MV-4-11 (cell line): ENCODE data around the gene DENND1A.

Source experiments
- DNase-seq: peaks from one replicate; lab custom pipeline; 2025; lab: John Stamatoyannopoulos, UW

Gene DENND1A

GRCh38 chr9:123863164-123863855, 66.6 kb downstream of the DENND1A start:
- peak; percentile 21 for DNase-seq

GRCh38 chr9:123861756-123862120, 68.2 kb downstream of the DENND1A start:
- no peak for DNase-seq

DNA sequence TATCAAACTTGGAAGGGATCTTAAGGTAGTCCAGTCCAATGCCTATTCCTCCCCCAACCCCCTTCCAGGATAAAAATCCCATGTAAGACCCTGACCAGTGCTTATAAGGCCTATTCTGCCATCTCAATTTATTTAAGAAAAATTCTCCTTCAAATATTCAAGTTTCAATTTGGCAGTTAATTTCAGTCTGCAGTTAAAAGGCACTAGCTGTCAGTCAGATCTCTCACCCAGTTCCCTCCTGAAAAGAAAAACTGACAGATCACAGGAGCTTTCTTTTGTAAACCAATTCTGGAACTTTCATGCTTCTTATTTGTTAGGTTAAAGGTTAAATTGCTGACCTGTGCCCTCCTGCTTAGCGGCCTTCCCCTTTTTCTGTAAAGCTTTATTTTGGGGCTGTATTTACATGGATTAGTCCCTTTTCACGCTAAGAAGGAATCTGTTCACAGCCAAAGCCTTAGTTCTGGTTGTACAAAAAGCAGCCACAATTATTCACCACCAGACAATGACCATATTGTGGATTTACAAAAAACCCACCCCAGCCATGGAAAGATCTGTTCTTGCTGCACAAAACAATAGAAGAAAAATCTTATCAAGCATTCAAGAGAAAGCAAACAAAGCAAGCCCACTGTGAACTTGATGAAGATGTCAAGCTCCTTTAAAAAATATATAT, 68.7 kb downstream of the DENND1A start:
- peak; percentile 34 for DNase-seq

GRCh38 chr9:123860603-123861002, 69.3 kb downstream of the DENND1A start:
- no peak for DNase-seq

DNA sequence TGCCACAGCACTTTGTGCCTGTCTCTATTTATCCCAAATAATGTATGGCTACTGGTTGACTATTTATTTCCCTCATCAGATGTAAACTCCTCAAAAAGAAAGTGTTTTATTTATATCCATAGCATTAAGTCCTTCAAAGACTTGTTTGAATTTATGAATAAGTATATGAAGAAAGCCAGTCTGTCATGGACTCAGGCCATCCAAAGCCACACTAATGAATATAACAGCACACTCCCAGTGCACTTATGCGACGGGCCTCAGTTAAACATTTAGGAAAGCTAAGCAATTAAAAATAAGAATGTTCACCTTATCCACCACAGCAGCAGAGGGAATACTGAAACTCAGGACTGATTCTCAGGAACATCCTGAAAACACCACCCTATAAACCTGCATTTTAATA, 77.5 kb downstream of the DENND1A start:
- no peak for DNase-seq

DNA sequence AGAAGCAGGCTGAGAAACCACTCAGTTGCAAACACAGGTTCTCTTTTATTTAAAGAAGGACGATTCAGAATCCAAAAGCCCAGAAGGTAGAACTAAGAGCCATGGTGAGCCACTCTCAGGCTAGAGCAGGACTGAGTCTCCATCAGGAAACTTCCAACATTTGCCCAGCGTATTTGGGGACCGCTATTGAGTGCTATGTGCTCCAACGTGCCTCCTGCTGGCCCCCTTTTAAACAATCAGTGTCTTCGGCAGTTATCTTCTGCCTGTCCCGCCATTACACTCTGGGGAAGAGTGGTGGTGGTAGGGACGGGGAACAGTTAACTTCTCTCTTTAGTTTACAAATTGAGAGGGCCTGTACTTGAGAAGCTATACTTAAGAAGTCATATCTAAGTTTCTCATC, 78.1 kb downstream of the DENND1A start:
- DNase-seq: no peak

DNA sequence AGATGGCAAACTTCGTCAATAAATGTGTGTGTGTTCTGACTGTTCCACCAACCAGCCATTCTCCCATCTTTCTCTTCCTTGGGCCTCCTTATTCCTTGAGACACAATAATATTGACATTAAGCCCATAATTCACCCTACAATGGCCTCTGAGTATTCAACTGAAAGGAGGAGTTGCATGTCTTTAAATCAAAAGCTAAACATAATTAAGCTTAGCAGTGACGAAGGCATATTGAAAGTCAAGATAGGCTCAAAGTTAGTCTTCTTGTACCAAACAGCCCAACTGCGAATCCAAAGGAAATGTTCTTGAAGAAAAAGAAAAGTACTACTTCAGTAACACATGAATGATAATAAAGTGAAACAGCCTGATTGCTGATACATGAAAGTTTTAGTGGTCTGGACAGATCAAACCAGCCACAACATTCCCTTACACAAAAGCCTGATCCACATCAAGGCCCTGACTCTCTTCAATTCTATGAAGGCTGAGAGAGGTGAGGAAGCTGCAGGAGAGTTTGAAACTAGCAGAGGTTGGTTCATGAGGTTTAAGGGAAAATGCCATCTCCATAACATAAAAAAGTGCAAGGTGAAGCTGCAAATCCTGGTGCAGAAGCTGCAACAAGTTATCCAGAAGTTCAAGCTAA, 81.4 kb downstream of the DENND1A start:
- no peak for DNase-seq

- no peak for DNase-seq
Observed at GRCh38 chr9:123846966-123847365, 83.0 kb downstream of the DENND1A start.

GRCh38 chr9:123843703-123844102, 86.2 kb downstream of the DENND1A start:
- no peak for DNase-seq

- DNase-seq: peak; percentile 24
Observed at GRCh38 chr9:123835821-123836220, 94.1 kb downstream of the DENND1A start.

DNA sequence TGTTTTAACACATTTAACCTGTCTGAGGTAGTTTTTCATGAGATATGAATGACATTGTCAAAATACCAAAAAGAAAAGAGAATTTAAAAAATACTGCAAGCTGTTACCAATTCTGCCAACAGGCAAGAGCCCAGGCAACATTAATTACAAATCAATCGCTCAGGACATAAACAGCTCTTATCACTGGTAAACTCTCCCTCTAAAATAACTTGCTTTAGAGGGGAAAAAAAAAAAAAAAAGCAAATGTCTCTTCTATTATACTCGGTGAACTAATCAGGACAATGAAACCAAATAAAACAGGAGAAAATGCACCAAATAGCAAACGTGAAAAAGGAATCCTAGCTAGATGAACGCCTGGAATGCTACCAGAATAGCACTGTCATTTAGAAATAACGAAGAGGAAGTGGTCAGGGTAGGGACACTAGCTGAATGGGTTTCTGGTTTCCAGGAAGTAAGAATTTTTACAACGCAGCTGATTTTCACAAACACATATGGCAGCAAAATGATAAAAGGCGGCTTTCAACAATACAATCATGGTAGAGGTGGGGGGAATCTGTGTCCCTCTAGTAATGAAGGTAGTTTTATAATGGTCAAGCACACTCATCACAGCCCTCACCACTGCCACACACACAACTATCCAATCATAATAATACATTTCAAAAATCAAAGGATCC, 94.9 kb downstream of the DENND1A start:
- peak; percentile 85 for DNase-seq

DNA sequence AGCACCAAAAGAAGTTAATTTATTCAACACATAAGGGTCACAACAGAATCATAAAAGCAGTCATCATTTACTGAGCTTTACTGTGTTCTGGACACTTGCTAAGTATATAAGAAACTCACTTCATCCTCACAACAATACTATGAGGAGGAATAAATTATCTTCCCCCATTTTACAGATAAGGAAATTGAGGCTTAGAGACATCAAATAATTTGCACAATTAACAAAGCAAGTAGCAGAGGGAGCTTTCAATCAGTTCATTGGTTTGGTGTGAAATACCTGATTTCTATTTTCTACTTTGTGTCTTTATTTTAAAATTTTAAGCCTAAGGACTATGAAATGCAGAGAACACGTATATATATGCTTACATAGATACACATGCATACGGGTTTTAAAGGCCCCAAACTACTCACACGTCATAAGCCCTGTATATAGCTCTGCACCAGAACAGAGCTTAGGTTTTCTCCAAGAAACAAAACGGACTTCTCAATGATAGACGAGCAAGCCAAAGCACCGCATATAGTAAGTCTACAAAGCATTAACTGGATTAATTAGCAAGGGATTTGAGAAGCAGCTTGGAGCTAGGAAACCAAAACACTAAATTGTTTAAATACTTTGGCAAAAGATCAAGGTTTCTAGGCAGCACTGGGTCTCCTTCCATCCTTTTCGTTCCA, 95.6 kb downstream of the DENND1A start:
- no peak for DNase-seq

- DNase-seq: peak; percentile 77
Observed at GRCh38 chr9:123832858-123833650, 96.9 kb downstream of the DENND1A start.

- no peak for DNase-seq
Observed at GRCh38 chr9:123832176-123832575, 97.8 kb downstream of the DENND1A start.

DNA sequence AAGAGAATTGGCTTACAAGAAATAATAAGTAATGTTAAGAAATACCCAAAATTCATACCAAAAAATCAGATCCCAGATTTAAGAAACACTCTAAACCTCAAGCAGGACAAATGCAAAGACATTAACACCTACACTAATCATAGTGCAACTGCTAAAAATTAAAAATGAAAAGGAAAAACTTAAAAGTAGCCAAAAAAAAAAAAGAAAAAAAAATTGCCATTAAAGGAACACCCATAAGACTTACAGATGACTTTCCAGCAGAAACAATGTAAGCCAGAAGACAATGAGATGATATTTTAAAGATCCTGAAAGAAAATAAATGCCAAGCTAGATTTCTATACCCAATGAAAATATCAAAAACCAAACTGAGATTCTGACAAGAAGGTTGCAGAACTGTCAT, 101.5 kb downstream of the DENND1A start:
- no peak for DNase-seq

GRCh38 chr9:123825342-123826060, 104.4 kb downstream of the DENND1A start:
- DNase-seq: no peak

- DNase-seq: no peak
Observed at GRCh38 chr9:123823194-123823947, 106.6 kb downstream of the DENND1A start.

DNA sequence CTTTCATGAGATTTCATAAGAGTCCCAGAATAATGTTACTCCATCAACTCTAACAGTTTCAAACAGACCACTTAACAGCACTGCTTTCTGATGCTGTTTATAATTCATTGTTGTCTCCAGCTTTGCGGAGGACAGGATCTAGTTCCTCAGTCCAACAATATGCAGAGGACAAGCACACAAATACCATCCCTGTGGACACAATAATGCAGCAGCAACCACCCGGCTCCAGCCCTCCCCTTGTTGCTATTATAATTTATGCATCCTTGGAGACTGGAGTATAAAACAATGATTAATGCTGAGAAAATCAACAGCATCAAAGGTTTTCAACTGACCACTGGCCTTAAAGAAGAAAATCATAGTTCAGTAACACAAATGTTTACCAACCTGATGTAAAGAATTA, 108.3 kb downstream of the DENND1A start:
- no peak for DNase-seq

GRCh38 chr9:123820139-123820538, 109.8 kb downstream of the DENND1A start:
- peak; percentile 36 for DNase-seq
